ENCODE measurements around the gene PPIP5K2. TPM values are rescaled to one million over a fixed set of nuclear protein-coding genes. Genes with fewer than 3 reads are reported as not detected.

The PPIP5K2 gene
- total RNA-seq, 5 donors from 2014 or later (not counting 1 experiment from before 2014, with no cell fraction given) = 40.1 to 63.7 (median 53.3) TPM

- no peak overlapping the region for H3K27ac ChIP-seq (ENCODE audit: low read length)
- H3K36me3 Mint-ChIP-seq = peaks cover 8% of the 10 kb centered on the region
- H3K27me3 Mint-ChIP-seq = no peaks in the 10 kb centered on the region
- no peak overlapping the region for H3K4me3 ChIP-seq (ENCODE audit: control insufficient read depth in 1 of 2, extremely low read depth in 1 of 2, low read length in 1 of 2)
- POLR2A ChIA-PET = no interaction called here
- WGBS (ENCODE audit: insufficient coverage) = no CpG with 5 or more reads among the region's 2 CpGs
- peaks cover 3 to 27% of the 10 kb centered on the region in 2 experiments for H3K4me1 ChIP-seq (ENCODE audit: control insufficient read depth in 1 of 2, extremely low read depth in 1 of 2, insufficient read depth in 2 of 2, low read length in 2 of 2)
- CTCF ChIA-PET = interaction anchor here in 1 of 2 donors (0.7 kb wide), 1 partner anchor 73 kb away, joined by 3 read pairs; no protein-coding TSS in a partner anchor
- no peak overlapping the region for H3K4me3 Mint-ChIP-seq
- H3K9me3 ChIP-seq = no peaks in the 10 kb centered on the region
- no peak overlapping the region for H3K27ac Mint-ChIP-seq
- ATAC-seq (replicated peaks in 1 of 4) (no peak), DNase-seq (no peak)
- no peaks in the 10 kb centered on the region for H3K27me3 ChIP-seq (replicated peaks in 1 of 2; ENCODE audit: control insufficient read depth in 2 of 2, extremely low read depth in 1 of 2, insufficient read depth in 2 of 2, low read length in 1 of 2)
- no peaks in the 10 kb centered on the region for H3K36me3 ChIP-seq (ENCODE audit: control insufficient read depth in 2 of 2, extremely low read depth in 1 of 2, insufficient read depth in 1 of 2, low read length in 1 of 2)
- H3K4me1 Mint-ChIP-seq = peaks cover 60 to 69% (median 65%) of the 10 kb centered on the region in 3 donors
- peaks cover 0 to 3% (median 0%) of the 10 kb centered on the region in 3 donors for H3K9me3 Mint-ChIP-seq
Observed at GRCh38 chr5:103114440-103114839, 5.7 kb upstream of the PPIP5K2 start.

- no CpG with 5 or more reads among the region's 4 CpGs for WGBS (ENCODE audit: insufficient coverage)
- Mint-ChIP-seq H3K4me1 (peaks cover 54 to 69% (median 64%) of the 10 kb centered on the region in 3 donors), H3K36me3 (peaks cover 13% of the 10 kb centered on the region), H3K27me3 (no peaks in the 10 kb centered on the region), H3K4me3 (no peak overlapping the region), H3K9me3 (no peaks in the 10 kb centered on the region), H3K27ac (no peak overlapping the region)
- Histone ChIP-seq H3K4me1 (ENCODE audit: control insufficient read depth in 1 of 2, extremely low read depth in 1 of 2, insufficient read depth in 2 of 2, low read length in 2 of 2) (peaks cover 10 to 23% of the 10 kb centered on the region in 2 experiments), H3K27ac (ENCODE audit: low read length) (no peak overlapping the region), H3K36me3 (ENCODE audit: control insufficient read depth in 2 of 2, extremely low read depth in 1 of 2, insufficient read depth in 1 of 2, low read length in 1 of 2) (no peaks in the 10 kb centered on the region), H3K27me3 (replicated peaks in 1 of 2; ENCODE audit: control insufficient read depth in 2 of 2, extremely low read depth in 1 of 2, insufficient read depth in 2 of 2, low read length in 1 of 2) (no peaks in the 10 kb centered on the region), H3K4me3 (ENCODE audit: control insufficient read depth in 1 of 2, extremely low read depth in 1 of 2, low read length in 1 of 2) (no peak overlapping the region), H3K9me3 (no peaks in the 10 kb centered on the region)
- DNase-seq (no peak), ATAC-seq (replicated peaks in 1 of 4) (no peak)
- ChIA-PET CTCF (no interaction called here), POLR2A (no interaction called here)
Observed at GRCh38 chr5:103117471-103117991, 2.6 kb upstream of the PPIP5K2 start.

GRCh38 chr5:103119070-103119764 is 884 bp upstream of the PPIP5K2 start:
- H3K4me3 ChIP-seq (ENCODE audit: control insufficient read depth in 1 of 2, extremely low read depth in 1 of 2, low read length in 1 of 2) = peak overlapping the region; percentile 73 to 94
- ChIA-PET CTCF (interaction anchor here (0.5 to 2.3 kb wide), 10 partner anchors 8 to 438 kb away, joined by 3 to 11 read pairs (median 4); partner anchors contain the start of gene MACIR (in 1 of the 2)), POLR2A (interaction anchor here in 1 of 2 donors (0.5 to 1.4 kb wide), 2 partner anchors 13 kb away, joined by 3 to 4 read pairs; no protein-coding TSS in a partner anchor)
- H3K36me3 ChIP-seq (ENCODE audit: control insufficient read depth in 2 of 2, extremely low read depth in 1 of 2, insufficient read depth in 1 of 2, low read length in 1 of 2) = no peaks in the 10 kb centered on the region
- WGBS (ENCODE audit: insufficient coverage) = 6% methylated on average over 7 of the region's 15 CpGs
- no peaks in the 10 kb centered on the region for H3K27me3 ChIP-seq (replicated peaks in 1 of 2; ENCODE audit: control insufficient read depth in 2 of 2, extremely low read depth in 1 of 2, insufficient read depth in 2 of 2, low read length in 1 of 2)
- no peaks in the 10 kb centered on the region for H3K27me3 Mint-ChIP-seq
- H3K9me3 Mint-ChIP-seq = no peaks in the 10 kb centered on the region
- peak overlapping the region; percentile 88 for H3K27ac ChIP-seq (ENCODE audit: low read length)
- peaks cover 20% of the 10 kb centered on the region for H3K36me3 Mint-ChIP-seq
- peak overlapping the region; percentile 99 to 100 for H3K27ac Mint-ChIP-seq
- no peaks in the 10 kb centered on the region for H3K9me3 ChIP-seq
- ATAC-seq (replicated peaks in 1 of 4) (no peak), DNase-seq (peak in 1 of 35 experiments; percentile 0)
- H3K4me3 Mint-ChIP-seq = peak overlapping the region; percentile 91 to 99 (median 94)
- H3K4me1 Mint-ChIP-seq = peaks cover 57 to 77% (median 60%) of the 10 kb centered on the region in 3 donors
- peaks cover 12 to 19% of the 10 kb centered on the region in 2 experiments for H3K4me1 ChIP-seq (ENCODE audit: control insufficient read depth in 1 of 2, extremely low read depth in 1 of 2, insufficient read depth in 2 of 2, low read length in 2 of 2)

GRCh38 chr5:103120607-103121200 is 603 bp downstream of the PPIP5K2 start:
- H3K4me1 ChIP-seq (ENCODE audit: control insufficient read depth in 1 of 2, extremely low read depth in 1 of 2, insufficient read depth in 2 of 2, low read length in 2 of 2) = peaks cover 12 to 19% of the 10 kb centered on the region in 2 experiments
- H3K27me3 Mint-ChIP-seq = no peaks in the 10 kb centered on the region
- H3K27ac Mint-ChIP-seq = peak overlapping the region; percentile 99 to 100
- H3K36me3 ChIP-seq (ENCODE audit: control insufficient read depth in 2 of 2, extremely low read depth in 1 of 2, insufficient read depth in 1 of 2, low read length in 1 of 2) = no peaks in the 10 kb centered on the region
- POLR2A ChIA-PET = interaction anchor here (0.5 to 1.4 kb wide), 4 partner anchors 12 to 358 kb away, joined by 3 read pairs; no protein-coding TSS in a partner anchor
- DNase-seq (peak in 2 of 35 experiments; percentile 2 to 18), ATAC-seq (replicated peaks in 1 of 4) (no peak)
- CTCF ChIA-PET = interaction anchor here in 1 of 2 donors (0.8 to 2.3 kb wide), 7 partner anchors 8 to 365 kb away, joined by 3 to 11 read pairs (median 5); no protein-coding TSS in a partner anchor
- peak overlapping the region; percentile 73 to 94 for H3K4me3 ChIP-seq (ENCODE audit: control insufficient read depth in 1 of 2, extremely low read depth in 1 of 2, low read length in 1 of 2)
- peak overlapping the region; percentile 88 for H3K27ac ChIP-seq (ENCODE audit: low read length)
- H3K9me3 ChIP-seq = no peaks in the 10 kb centered on the region
- 0% methylated on average over 11 of the region's 17 CpGs for WGBS (ENCODE audit: insufficient coverage)
- H3K36me3 Mint-ChIP-seq = peaks cover 18% of the 10 kb centered on the region
- H3K9me3 Mint-ChIP-seq = no peaks in the 10 kb centered on the region
- H3K4me1 Mint-ChIP-seq = peaks cover 62 to 78% (median 71%) of the 10 kb centered on the region in 3 donors
- H3K4me3 Mint-ChIP-seq = peak overlapping the region; percentile 91 to 99 (median 94)
- H3K27me3 ChIP-seq (replicated peaks in 1 of 2; ENCODE audit: control insufficient read depth in 2 of 2, extremely low read depth in 1 of 2, insufficient read depth in 2 of 2, low read length in 1 of 2) = no peaks in the 10 kb centered on the region

- peaks cover 64 to 81% (median 71%) of the 10 kb centered on the region in 3 donors for H3K4me1 Mint-ChIP-seq
- Histone ChIP-seq H3K4me3 (ENCODE audit: control insufficient read depth in 1 of 2, extremely low read depth in 1 of 2, low read length in 1 of 2) (no peak overlapping the region), H3K9me3 (no peaks in the 10 kb centered on the region), H3K4me1 (ENCODE audit: control insufficient read depth in 1 of 2, extremely low read depth in 1 of 2, insufficient read depth in 2 of 2, low read length in 2 of 2) (peaks cover 12 to 19% of the 10 kb centered on the region in 2 experiments), H3K27ac (ENCODE audit: low read length) (no peak overlapping the region), H3K27me3 (replicated peaks in 1 of 2; ENCODE audit: control insufficient read depth in 2 of 2, extremely low read depth in 1 of 2, insufficient read depth in 2 of 2, low read length in 1 of 2) (no peaks in the 10 kb centered on the region), H3K36me3 (ENCODE audit: control insufficient read depth in 2 of 2, extremely low read depth in 1 of 2, insufficient read depth in 1 of 2, low read length in 1 of 2) (no peaks in the 10 kb centered on the region)
- ChIA-PET POLR2A (no interaction called here), CTCF (interaction anchor here in 1 of 2 donors (0.6 kb wide), 1 partner anchor 15 kb away, joined by 5 read pairs; no protein-coding TSS in a partner anchor)
- peak overlapping the region in 2 of 3 donors; percentile 15 to 94 for H3K4me3 Mint-ChIP-seq
- H3K9me3 Mint-ChIP-seq = no peaks in the 10 kb centered on the region
- H3K27me3 Mint-ChIP-seq = no peaks in the 10 kb centered on the region
- WGBS (ENCODE audit: insufficient coverage) = 88% methylated on average over 2 of the region's 3 CpGs
- ATAC-seq (replicated peaks in 1 of 4) = no peak
- H3K27ac Mint-ChIP-seq = no peak overlapping the region
- no peak for DNase-seq
- H3K36me3 Mint-ChIP-seq = peaks cover 27% of the 10 kb centered on the region
Observed at GRCh38 chr5:103122242-103122641, 2.1 kb downstream of the PPIP5K2 start.

GRCh38 chr5:103126557-103126956 is 6.5 kb downstream of the PPIP5K2 start:
- Histone ChIP-seq H3K4me3 (ENCODE audit: control insufficient read depth in 1 of 2, extremely low read depth in 1 of 2, low read length in 1 of 2) (no peak overlapping the region), H3K36me3 (ENCODE audit: control insufficient read depth in 2 of 2, extremely low read depth in 1 of 2, insufficient read depth in 1 of 2, low read length in 1 of 2) (peaks cover 0 to 9% of the 10 kb centered on the region in 2 donors), H3K27ac (ENCODE audit: low read length) (no peak overlapping the region), H3K9me3 (no peaks in the 10 kb centered on the region), H3K27me3 (replicated peaks in 1 of 2; ENCODE audit: control insufficient read depth in 2 of 2, extremely low read depth in 1 of 2, insufficient read depth in 2 of 2, low read length in 1 of 2) (no peaks in the 10 kb centered on the region), H3K4me1 (ENCODE audit: control insufficient read depth in 1 of 2, extremely low read depth in 1 of 2, insufficient read depth in 2 of 2, low read length in 2 of 2) (peaks cover 6% of the 10 kb centered on the region in 2 experiments)
- WGBS (ENCODE audit: insufficient coverage) = 95% methylated on average over 3 of the region's 5 CpGs
- POLR2A ChIA-PET = interaction anchor here (0.6 kb wide), 2 partner anchors 32 to 345 kb away, joined by 3 to 5 read pairs; no protein-coding TSS in a partner anchor
- no peaks in the 10 kb centered on the region for H3K27me3 Mint-ChIP-seq
- no peak for ATAC-seq (replicated peaks in 1 of 4)
- peaks cover 39% of the 10 kb centered on the region for H3K36me3 Mint-ChIP-seq
- H3K9me3 Mint-ChIP-seq = no peaks in the 10 kb centered on the region
- DNase-seq = no peak
- CTCF ChIA-PET = interaction anchor here (0.7 kb wide), 2 partner anchors 393 to 641 kb away, joined by 3 read pairs; no protein-coding TSS in a partner anchor
- no peak overlapping the region for H3K27ac Mint-ChIP-seq
- peaks cover 59 to 80% (median 74%) of the 10 kb centered on the region in 3 donors for H3K4me1 Mint-ChIP-seq
- no peak overlapping the region for H3K4me3 Mint-ChIP-seq

Data from T-cell (primary cell).